KG1 (cell line): Measurements from ENCODE around the gene HMCN1.

Experiments used
- DNase-seq: peaks from one replicate; lab custom pipeline; 2025; lab: John Stamatoyannopoulos, UW

HMCN1 gene

GRCh38 chr1:185969028-185969427 lies 234.8 kb downstream of the HMCN1 start:
- DNase-seq = no peak

GRCh38 chr1:185969524-185969991 lies 235.4 kb downstream of the HMCN1 start:
- no peak for DNase-seq

- DNase-seq = no peak
These were observed 237.5 kb downstream of the HMCN1 start for GRCh38 chr1:185971688-185972087.

DNA sequence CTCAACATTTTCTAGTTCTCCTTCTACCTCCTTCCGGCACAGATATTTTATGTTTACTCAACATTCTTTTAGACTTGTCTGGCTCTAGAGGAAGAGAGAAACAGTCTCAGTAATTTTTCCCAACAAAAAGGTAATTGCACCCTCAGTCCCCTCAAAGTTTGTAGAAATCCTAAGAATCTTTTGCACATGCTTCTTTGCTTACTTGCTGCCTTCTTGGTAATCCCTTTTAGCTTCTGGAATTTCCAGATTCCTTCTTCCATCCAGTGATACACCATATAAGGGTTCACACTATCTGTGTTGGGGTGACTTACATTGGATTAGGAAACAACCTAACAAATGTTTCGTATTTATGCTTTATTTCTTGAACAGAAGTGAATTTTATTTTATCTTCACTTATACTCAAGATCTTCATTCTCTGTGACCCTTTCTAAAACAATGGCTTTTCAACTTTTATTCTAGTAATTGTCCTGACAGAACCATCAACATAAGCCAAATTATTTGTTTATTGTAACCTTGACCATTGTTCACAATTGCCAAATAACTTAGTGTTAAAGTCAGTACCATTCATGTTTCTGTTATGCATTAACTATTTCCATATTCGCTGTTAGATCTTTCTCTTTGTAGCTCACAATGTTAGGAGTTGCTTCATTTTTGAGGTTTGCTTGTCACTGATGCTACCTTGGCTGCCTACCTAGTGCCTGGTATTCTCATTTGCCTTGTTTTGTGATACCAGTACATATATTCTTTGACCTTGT lies 238.1 kb downstream of the HMCN1 start:
- DNase-seq = no peak

GRCh38 chr1:185973645-185974044 lies 239.5 kb downstream of the HMCN1 start:
- DNase-seq = no peak

- no peak for DNase-seq
These were observed 240.4 kb downstream of the HMCN1 start for GRCh38 chr1:185974367-185975170.

DNA sequence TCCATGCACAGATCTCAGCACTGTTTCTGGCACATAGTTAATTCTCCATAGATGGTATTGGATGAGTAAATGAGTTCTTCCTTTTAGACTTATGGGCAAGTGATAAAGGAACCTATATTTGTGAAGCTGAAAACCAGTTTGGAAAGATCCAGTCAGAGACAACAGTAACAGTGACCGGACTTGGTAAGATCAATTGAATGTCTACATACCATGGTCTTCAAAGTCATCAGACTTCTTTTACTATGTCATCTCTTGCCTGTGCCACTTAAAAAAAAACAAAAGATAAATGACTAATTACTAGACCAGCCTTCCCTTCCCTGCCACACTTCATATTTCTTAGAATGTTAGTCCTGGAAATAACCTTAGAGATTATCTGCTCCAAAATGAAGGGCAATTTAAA lies 246.7 kb downstream of the HMCN1 start:
- no peak for DNase-seq

DNA sequence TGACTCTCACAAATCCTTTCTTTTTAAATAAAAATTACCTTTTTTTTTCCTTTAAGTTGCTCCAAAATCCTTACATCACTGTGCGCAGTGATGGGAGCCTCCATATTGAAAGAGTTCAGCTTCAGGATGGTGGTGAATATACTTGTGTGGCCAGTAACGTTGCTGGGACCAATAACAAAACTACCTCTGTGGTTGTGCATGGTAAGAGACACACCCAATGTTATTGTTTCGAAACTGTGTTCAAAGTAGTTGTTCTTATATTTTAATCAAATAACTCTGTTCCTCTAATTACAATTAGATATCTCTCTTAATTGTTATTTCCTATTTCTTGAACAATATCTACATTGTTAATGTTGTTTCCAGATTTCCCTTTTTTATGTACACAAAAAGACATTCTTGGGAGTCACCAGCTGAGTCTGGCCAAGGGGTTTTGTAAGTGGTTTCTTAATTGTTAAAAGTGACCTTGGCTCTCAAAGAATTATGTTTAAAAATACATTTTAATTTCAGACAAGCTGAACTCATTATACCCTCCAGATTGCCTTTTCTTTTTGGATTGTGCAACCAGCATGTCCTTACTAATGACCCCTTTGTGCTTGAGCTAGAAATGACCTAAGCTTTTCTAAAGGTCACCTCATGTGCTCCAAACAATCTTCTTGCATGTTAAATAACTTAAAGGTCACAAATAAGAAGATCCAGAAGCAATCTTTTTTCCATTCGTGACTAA lies 250.1 kb downstream of the HMCN1 start:
- DNase-seq = no peak

- DNase-seq = no peak
These were observed 253.6 kb downstream of the HMCN1 start for GRCh38 chr1:185987611-185988321.

- no peak for DNase-seq
These were observed 256.4 kb downstream of the HMCN1 start for GRCh38 chr1:185990565-185990964.

GRCh38 chr1:185991266-185991665 lies 257.1 kb downstream of the HMCN1 start:
- DNase-seq = no peak

DNA sequence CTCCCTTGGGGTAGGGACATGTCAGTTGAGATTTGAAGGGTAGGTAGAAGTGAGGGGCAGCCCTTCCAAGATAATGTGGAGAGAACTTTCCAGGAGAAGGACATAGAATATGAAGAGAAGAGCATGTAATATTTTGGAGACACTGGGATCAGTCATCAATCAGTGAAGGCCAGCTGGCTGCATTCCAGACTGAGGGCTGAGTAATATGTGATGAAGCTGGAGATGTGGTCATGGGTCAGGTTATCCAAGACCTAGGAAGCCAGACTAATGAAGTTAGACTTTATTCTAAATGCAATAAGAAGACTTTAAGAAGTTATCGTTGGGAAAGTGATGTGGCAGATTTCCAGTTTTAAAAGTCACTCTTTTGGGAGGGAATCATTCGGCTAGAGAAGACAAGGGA lies 262.0 kb downstream of the HMCN1 start:
- no peak for DNase-seq

GRCh38 chr1:185998391-185998790 lies 264.2 kb downstream of the HMCN1 start:
- no peak for DNase-seq

- no peak for DNase-seq
These were observed 268.2 kb downstream of the HMCN1 start for GRCh38 chr1:186002406-186002805.

GRCh38 chr1:186009039-186009737 lies 275.0 kb downstream of the HMCN1 start:
- no peak for DNase-seq

DNA sequence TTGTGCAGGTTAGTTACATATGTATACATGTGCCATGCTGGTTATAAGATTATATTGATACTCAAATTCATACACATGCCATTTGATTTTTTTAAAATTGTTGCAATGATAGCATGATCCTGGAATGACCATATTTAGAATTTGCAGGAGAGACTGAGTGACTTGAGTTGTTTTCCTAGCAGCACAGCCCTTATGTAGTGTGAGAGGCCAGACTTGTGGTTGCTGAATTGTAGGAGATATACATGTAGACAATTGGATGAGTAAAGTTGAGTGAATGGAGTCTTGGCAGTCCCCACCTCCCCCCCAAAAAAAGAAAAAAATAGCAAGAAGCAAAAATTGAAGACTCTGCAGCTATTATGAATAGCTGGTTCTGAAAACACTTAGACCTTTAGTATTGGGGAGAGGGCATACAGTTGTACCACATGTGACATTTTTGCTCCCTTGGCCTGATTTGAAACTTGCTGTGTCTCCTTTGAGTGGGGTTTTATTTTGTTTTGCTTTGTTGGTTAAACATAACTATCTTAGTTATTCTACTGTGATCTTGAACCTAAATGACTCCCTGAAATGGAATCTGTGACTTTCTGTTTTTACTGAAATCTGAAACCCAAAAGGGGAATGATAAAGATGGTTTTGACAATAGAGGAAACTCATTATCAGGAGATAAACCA lies 280.3 kb downstream of the HMCN1 start:
- no peak for DNase-seq

DNA sequence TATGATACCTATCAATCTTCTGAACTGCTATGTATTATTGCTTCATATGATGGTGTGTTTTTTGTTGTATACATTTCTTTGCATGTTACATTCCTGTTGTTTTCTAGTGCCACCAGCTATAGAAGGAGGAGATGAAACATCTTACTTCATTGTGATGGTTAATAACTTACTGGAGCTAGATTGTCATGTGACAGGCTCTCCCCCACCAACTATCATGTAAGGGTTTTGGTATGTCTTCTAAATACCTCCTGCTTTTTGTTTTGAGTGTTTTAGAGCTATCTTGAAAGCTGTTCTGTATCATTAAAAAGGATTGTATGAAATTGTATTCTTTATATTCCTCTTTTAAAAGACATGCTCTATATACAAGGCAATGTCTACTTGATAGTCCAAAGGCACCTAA lies 282.7 kb downstream of the HMCN1 start:
- DNase-seq = no peak

GRCh38 chr1:186022184-186022583 lies 288.0 kb downstream of the HMCN1 start:
- no peak for DNase-seq

DNA sequence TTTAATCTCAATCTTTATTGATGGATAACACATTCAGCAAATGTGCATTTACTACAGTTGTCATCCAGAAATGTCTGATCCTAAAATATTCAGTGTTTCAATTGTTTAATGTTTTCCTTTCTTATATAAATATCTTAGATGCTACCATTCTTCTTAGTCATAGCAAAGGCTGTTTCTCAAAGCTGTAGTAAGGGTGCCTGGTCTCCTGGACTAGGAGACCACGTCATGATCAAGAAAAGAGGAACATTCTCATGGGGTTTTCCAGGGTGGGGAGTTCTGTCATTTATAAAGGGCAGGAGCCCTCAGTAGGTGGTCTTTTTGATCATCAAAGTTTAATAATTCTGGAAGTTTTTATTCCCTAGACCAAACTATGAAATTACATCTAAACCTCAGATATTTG lies 292.8 kb downstream of the HMCN1 start:
- DNase-seq = no peak

GRCh38 chr1:186027621-186028020 lies 293.4 kb downstream of the HMCN1 start:
- DNase-seq = no peak

- DNase-seq = no peak
These were observed 296.3 kb downstream of the HMCN1 start for GRCh38 chr1:186030453-186030852.
